ENCODE results near the gene LAMTOR4. TPM values are rescaled to one million over a fixed set of nuclear protein-coding genes. Genes with fewer than 3 reads are reported as not detected.

The LAMTOR4 gene
- total and polyA plus RNA-seq, 2 of the 13 experiments (the other 11 are each of a cell fraction or from before 2014, with no cell fraction given): 115 to 118 TPM

DNA sequence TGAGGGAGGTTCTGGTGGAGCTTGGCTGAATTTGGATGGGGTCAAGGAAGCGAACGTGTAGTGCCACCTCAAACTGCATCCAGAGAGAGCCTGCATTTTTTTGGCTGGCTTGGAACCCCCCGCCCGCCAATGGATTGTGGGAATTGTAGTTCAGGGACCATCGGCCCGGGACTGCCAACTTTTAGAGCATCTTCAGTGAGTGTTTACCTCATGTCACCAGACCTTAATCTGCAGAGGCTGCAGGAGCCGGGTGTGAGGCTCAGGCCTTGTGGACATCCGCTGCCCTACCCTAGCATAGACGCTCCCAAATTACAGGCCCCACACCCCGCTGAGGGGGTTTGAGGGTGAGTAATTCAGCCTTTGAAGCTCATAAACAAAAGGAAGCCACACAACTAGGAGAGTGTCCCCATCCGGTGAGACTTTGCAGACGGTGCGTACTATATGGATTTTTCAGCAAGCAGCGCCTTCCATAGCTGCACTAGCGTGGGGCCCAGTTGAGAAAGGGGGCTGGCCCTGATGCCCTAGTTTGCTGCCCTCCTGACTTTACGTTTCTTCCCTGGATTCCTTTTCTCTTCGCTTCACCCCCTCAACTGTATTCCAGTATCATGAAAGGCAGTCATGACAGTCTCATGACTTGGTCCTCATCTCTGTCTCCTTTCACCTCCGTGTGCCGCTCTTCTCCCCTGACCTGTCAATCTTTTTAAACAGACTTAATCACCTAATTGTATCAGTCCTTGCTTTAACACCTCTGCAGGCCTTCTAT, 28.6 kb upstream of the LAMTOR4 start (continued):
- TF ChIP-seq, protein P1, sequence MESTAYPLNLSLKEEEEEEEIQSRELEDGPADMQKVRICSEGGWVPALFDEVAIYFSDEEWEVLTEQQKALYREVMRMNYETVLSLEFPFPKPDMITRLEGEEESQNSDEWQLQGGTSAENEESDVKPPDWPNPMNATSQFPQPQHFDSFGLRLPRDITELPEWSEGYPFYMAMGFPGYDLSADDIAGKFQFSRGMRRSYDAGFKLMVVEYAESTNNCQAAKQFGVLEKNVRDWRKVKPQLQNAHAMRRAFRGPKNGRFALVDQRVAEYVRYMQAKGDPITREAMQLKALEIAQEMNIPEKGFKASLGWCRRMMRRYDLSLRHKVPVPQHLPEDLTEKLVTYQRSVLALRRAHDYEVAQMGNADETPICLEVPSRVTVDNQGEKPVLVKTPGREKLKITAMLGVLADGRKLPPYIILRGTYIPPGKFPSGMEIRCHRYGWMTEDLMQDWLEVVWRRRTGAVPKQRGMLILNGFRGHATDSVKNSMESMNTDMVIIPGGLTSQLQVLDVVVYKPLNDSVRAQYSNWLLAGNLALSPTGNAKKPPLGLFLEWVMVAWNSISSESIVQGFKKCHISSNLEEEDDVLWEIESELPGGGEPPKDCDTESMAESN (CRISPR knock-in tag; conservative IDR thresholded peaks at IDR 0.05): no peak
- TF ChIP-seq KLF13 (CRISPR knock-in tag; IDR thresholded peaks at IDR 0.05) (no peak), ZNF317 (CRISPR knock-in tag; IDR thresholded peaks at IDR 0.05) (0 out of 2 replicates have a peak, but pooled peaks have one; percentile 30), ZNF546 (CRISPR knock-in tag; conservative IDR thresholded peaks at IDR 0.05) (0 out of 2 replicates have a peak, but pooled peaks have one; percentile 60), SMAD1 (CRISPR knock-in tag; IDR thresholded peaks at IDR 0.05; ENCODE audit: borderline replicate concordance, low read depth) (no peak), ZNF18 (CRISPR knock-in tag; IDR thresholded peaks at IDR 0.05; ENCODE audit: insufficient replicate concordance) (peak; percentile 16), ESRRA (CRISPR knock-in tag; IDR thresholded peaks at IDR 0.05; ENCODE audit: low read depth) (no peak), MEIS2 (CRISPR knock-in tag; IDR thresholded peaks at IDR 0.05) (no peak), NCOA5 (CRISPR knock-in tag; IDR thresholded peaks at IDR 0.05) (no peak), ZFP36 (IDR thresholded peaks at IDR 0.05; ENCODE audit: borderline replicate concordance, low read depth, low read length, partially characterized antibody) (no peak), MIXL1 (CRISPR knock-in tag; IDR thresholded peaks at IDR 0.05) (no peak), SAP130 (CRISPR knock-in tag; IDR thresholded peaks at IDR 0.05; ENCODE audit: low read depth) (peak; percentile 11; the same call in 1 of the 2 replicates), TBX3 (IDR thresholded peaks at IDR 0.05; ENCODE audit: borderline replicate concordance) (no peak), ZNF460 (CRISPR knock-in tag; IDR thresholded peaks at IDR 0.05; ENCODE audit: borderline replicate concordance) (no peak), ZNF280D (CRISPR knock-in tag; IDR thresholded peaks at IDR 0.05) (no peak)
- TF ChIP-seq, protein P2, sequence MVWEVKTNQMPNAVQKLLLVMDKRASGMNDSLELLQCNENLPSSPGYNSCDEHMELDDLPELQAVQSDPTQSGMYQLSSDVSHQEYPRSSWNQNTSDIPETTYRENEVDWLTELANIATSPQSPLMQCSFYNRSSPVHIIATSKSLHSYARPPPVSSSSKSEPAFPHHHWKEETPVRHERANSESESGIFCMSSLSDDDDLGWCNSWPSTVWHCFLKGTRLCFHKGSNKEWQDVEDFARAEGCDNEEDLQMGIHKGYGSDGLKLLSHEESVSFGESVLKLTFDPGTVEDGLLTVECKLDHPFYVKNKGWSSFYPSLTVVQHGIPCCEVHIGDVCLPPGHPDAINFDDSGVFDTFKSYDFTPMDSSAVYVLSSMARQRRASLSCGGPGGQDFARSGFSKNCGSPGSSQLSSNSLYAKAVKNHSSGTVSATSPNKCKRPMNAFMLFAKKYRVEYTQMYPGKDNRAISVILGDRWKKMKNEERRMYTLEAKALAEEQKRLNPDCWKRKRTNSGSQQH (CRISPR knock-in tag; IDR thresholded peaks at IDR 0.05; ENCODE audit: low read depth): 0 out of 2 replicates have a peak, but pooled peaks have one; percentile 67
- TF ChIP-seq, protein P3, sequence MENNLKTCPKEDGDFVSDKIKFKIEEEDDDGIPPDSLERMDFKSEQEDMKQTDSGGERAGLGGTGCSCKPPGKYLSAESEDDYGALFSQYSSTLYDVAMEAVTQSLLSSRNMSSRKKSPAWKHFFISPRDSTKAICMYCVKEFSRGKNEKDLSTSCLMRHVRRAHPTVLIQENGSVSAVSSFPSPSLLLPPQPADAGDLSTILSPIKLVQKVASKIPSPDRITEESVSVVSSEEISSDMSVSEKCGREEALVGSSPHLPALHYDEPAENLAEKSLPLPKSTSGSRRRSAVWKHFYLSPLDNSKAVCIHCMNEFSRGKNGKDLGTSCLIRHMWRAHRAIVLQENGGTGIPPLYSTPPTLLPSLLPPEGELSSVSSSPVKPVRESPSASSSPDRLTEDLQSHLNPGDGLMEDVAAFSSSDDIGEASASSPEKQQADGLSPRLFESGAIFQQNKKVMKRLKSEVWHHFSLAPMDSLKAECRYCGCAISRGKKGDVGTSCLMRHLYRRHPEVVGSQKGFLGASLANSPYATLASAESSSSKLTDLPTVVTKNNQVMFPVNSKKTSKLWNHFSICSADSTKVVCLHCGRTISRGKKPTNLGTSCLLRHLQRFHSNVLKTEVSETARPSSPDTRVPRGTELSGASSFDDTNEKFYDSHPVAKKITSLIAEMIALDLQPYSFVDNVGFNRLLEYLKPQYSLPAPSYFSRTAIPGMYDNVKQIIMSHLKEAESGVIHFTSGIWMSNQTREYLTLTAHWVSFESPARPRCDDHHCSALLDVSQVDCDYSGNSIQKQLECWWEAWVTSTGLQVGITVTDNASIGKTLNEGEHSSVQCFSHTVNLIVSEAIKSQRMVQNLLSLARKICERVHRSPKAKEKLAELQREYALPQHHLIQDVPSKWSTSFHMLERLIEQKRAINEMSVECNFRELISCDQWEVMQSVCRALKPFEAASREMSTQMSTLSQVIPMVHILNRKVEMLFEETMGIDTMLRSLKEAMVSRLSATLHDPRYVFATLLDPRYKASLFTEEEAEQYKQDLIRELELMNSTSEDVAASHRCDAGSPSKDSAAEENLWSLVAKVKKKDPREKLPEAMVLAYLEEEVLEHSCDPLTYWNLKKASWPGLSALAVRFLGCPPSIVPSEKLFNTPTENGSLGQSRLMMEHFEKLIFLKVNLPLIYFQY (CRISPR knock-in tag; IDR thresholded peaks at IDR 0.05; ENCODE audit: borderline replicate concordance): no peak
